Left cardiac atrium (tissue), 2 donors: ENCODE results near the gene PLAC9. TPM values are rescaled to one million over a fixed set of nuclear protein-coding genes. Genes with fewer than 3 reads are reported as not detected.

ENCODE experiments used
- total RNA-seq, 2 donors: library from RNA; stranded (reverse); fragmentation: NEBNext Ultra II Directional; extraction: Animal tissue kit (Norgen Biotek cat#: 25700); gene quantifications; one replicate each; pipeline ENCODE4 v1.2.1, GENCODE V29; 2021
- donor health status: DM: no; HTN: yes; CAD: no; lungs with severe emphysema.
- donor health status: DM: yes; HTN: yes; CAD: no.

The PLAC9 gene
- total RNA-seq, 2 donors from 2014 or later = 60.9 to 97.9 TPM

Other genes starting within 250 kb of the PLAC9 start
- gene SFTPD, start 183.6 kb upstream of the PLAC9 start, total RNA-seq = under 1 TPM in 1 of 2 donors, not detected in 1; 0.29 TPM
- 10 to 100 TPM in 1 of 2 donors, 1 to 10 TPM in 1; 5.4 to 12.3 TPM for gene TMEM254, start 54.1 kb upstream of the PLAC9 start, total RNA-seq
- 100 to 1,000 TPM; 327 to 413 TPM for gene ANXA11, start 72.8 kb downstream of the PLAC9 start, total RNA-seq
- under 1 TPM; 0.10 to 0.21 TPM for gene MAT1A, start 156.9 kb downstream of the PLAC9 start, total RNA-seq
- gene DYDC1, start 224.0 kb downstream of the PLAC9 start, total RNA-seq = not detected
- not detected for gene DYDC2, start 224.1 kb downstream of the PLAC9 start, total RNA-seq